HG03135 (cell line): Measurements from ENCODE around the gene L3MBTL3.
A peak's percentile ranks its signal among the peaks of the same experiment; 100 is the strongest.
"Not testable (repeated sequence)": the region's sequence is repeated elsewhere in the genome, so short reads cannot be mapped to it uniquely, and the experiment has no call there.

Experiments
- ATAC-seq: cut with Tn5 transposase; IDR thresholded peaks from one replicate; pipeline ENCODE4 v1.9.1; 2021; ENCODE audit warnings: mild to moderate bottlenecking, moderate library complexity; ENCODE audit not compliant: unreplicated experiment

L3MBTL3 gene

GRCh38 chr6:130070792-130071191 is 52.4 kb downstream of the L3MBTL3 start:
- no peak for ATAC-seq

GRCh38 chr6:130075879-130076460 is 57.6 kb downstream of the L3MBTL3 start:
- no peak for ATAC-seq

- no peak for ATAC-seq
These were observed 58.1 kb downstream of the L3MBTL3 start for GRCh38 chr6:130076512-130076911.

GRCh38 chr6:130090796-130091195 is 72.4 kb downstream of the L3MBTL3 start:
- no peak for ATAC-seq

GRCh38 chr6:130093546-130093945 is 75.2 kb downstream of the L3MBTL3 start:
- ATAC-seq, result no peak

- ATAC-seq, result no peak
These were observed 79.9 kb downstream of the L3MBTL3 start for GRCh38 chr6:130098317-130098716.

GRCh38 chr6:130099119-130099518 is 80.7 kb downstream of the L3MBTL3 start:
- ATAC-seq, result no peak

GRCh38 chr6:130105996-130106704 is 87.8 kb downstream of the L3MBTL3 start:
- no peak for ATAC-seq

GRCh38 chr6:130107710-130108109 is 89.3 kb downstream of the L3MBTL3 start:
- ATAC-seq, result no peak

GRCh38 chr6:130111031-130111430 is 92.7 kb downstream of the L3MBTL3 start:
- ATAC-seq, result no peak

GRCh38 chr6:130113201-130113710 is 94.9 kb downstream of the L3MBTL3 start:
- ATAC-seq, result no peak

GRCh38 chr6:130115036-130115435 is 96.7 kb downstream of the L3MBTL3 start:
- ATAC-seq, result peak; percentile 83

GRCh38 chr6:130116273-130116672 is 97.9 kb downstream of the L3MBTL3 start:
- no peak for ATAC-seq

GRCh38 chr6:130117187-130117701 is 98.9 kb downstream of the L3MBTL3 start:
- not testable (repeated sequence) for ATAC-seq

GRCh38 chr6:130118236-130118635 is 99.9 kb downstream of the L3MBTL3 start:
- no peak for ATAC-seq

- no peak for ATAC-seq
These were observed 100.8 kb downstream of the L3MBTL3 start for GRCh38 chr6:130119211-130119610.

- no peak for ATAC-seq
These were observed 102.3 kb downstream of the L3MBTL3 start for GRCh38 chr6:130120731-130121130.

- no peak for ATAC-seq
These were observed 103.9 kb downstream of the L3MBTL3 start for GRCh38 chr6:130122243-130122642.

GRCh38 chr6:130127195-130127594 is 108.8 kb downstream of the L3MBTL3 start:
- ATAC-seq, result no peak

GRCh38 chr6:130128326-130128725 is 109.9 kb downstream of the L3MBTL3 start:
- no peak for ATAC-seq

- no peak for ATAC-seq
These were observed 111.4 kb downstream of the L3MBTL3 start for GRCh38 chr6:130129762-130130246.

GRCh38 chr6:130132286-130132701 is 113.9 kb downstream of the L3MBTL3 start:
- peak; percentile 90 for ATAC-seq
